Upper lobe of left lung (tissue), 4 donors: ENCODE data around the gene RTTN.

Experiments
- CTCF ChIP-seq, 6 experiments: fragments of 450-650 bp in 4 of 6; fragments of 200-600 bp in 2 of 6; sonication (generic) in 2 of 6; IDR thresholded peaks; one replicate each; pipeline ENCODE4 v1.5.1; 2016 to 2019; ENCODE audit warnings: antibody characterized with exemption in 6 of 6
- POLR2A ChIP-seq, 4 donors: fragments of 450-650 bp; IDR thresholded peaks; one replicate each; pipeline ENCODE4 v1.5.1; 2016 to 2017; ENCODE audit warnings: antibody characterized with exemption in 4 of 4, mild to moderate bottlenecking in 2 of 4
- POLR2AphosphoS5 ChIP-seq, 2 donors: sonication (generic); formaldehyde crosslinking; IDR thresholded peaks; one replicate each; pipeline ENCODE4 v1.5.1; 2017; ENCODE audit warnings: antibody characterized with exemption in 2 of 2

GRCh38 chr18:70176537-70176936 is 28.9 kb downstream of the RTTN start:
- TF ChIP-seq CTCF (IDR thresholded peaks at IDR 0.05): no peak
- TF ChIP-seq POLR2A (IDR thresholded peaks at IDR 0.05): no peak
- no peak for TF ChIP-seq POLR2AphosphoS5 (IDR thresholded peaks at IDR 0.05)
